GM23248 (cell line): ENCODE results near the gene BTBD2.

ENCODE experiments used
- EZH2 ChIP-seq: fragments of 200-600 bp; sonication (generic); IDR thresholded peaks from 2 replicates; pipeline ENCODE4 v1.6.1; 2018; ENCODE audit warnings: antibody characterized with exemption, mild to moderate bottlenecking; ENCODE audit not compliant: insufficient read depth, poor library complexity, severe bottlenecking
- EZH2phosphoT487 ChIP-seq: fragments of 200-600 bp; sonication (generic); IDR thresholded peaks from 2 replicates; pipeline ENCODE4 v1.6.1; 2018; ENCODE audit warnings: antibody characterized with exemption, moderate library complexity, mild to moderate bottlenecking, low read depth; ENCODE audit not compliant: insufficient read depth

DNA sequence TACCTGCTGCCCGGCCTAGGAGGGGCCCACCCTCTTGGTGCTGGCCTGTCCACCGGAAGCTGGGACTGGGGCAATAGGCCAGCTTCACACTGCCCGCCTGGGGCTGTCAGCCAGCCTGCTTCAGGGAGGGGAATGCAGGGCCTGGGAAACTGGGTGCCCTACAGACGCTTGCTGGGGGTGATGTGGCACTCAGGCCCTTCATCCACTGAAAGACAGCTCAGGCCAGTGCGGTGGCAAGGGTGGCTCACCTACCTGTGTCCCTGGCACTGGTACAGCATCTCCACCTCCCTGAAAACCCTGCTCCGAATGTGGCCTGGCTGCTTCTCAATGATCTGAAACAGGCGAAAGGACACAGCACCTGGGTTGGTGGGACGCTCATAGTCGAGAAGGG lies 27.7 kb upstream of the BTBD2 start:
- TF ChIP-seq EZH2: no peak
- no peak for TF ChIP-seq EZH2phosphoT487
